ENCODE measurements around the gene ZBTB3.
"Not testable (repeated sequence)": the region's sequence is repeated elsewhere in the genome, so short reads cannot be mapped to it uniquely, and the experiment has no call there.

ZBTB3 gene

DNA sequence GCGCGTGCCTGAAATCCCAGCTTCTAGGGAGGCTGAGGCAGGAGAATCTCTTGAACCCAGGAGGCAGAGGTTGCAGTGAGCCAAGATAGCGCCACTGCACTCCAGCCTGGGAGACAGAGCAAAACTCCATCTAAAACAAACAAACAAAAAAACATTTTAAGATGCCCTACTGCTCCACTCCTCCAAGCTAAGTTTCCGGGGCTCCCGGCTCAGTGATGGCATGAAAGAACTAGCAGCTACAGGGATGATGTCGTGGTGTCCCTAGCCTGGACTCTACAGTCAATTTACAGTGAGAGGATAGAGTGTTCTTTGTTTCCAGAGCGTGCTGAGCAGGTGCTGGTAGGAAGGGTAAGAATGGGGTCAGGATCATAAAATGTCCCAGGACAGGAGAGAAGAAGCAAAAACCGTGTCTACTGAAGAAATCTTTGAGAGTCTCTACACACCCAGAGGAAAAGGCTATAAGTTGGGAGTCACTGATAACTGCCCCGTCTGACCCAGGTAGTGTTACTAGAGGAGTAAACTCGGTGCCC is 1.2 kb upstream of the ZBTB3 start:
- no peak for DNase-seq

DNA sequence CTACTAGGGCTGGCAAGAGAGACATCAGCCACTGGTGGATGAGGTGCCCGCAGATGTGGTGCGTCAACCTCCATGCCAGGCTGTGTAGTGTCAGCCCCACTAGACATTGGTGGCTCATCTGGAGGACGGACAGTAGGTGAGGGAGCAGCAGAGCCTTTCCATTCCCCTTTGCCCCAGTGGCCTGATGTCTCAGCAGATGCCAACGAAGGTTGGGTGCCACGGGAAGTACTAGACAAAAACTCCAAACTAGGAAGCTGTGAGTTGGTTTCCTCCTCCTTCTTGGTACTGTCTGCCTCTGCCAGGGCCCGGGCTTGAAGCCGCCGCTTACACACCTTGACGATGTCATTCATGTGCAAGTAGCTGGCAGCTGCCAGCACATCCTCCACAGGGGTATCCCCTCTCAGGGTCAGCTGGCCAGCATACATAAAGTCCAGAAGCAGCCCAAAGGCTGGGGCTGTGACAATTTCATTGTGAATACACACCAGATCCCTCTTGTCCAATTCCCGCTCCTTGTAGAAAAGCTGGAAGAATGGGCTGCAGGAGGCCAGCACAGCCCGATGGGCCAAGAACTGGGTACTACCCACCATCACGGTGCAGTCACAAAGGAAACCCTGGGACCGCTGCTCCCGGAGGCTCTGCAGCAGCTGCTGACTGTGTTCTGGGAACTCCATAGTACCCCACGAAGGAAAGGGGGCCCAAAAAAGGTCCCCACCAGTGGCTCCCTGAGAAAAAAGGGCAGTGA is 795 bp downstream of the ZBTB3 start:
- no peak for DNase-seq

DNA sequence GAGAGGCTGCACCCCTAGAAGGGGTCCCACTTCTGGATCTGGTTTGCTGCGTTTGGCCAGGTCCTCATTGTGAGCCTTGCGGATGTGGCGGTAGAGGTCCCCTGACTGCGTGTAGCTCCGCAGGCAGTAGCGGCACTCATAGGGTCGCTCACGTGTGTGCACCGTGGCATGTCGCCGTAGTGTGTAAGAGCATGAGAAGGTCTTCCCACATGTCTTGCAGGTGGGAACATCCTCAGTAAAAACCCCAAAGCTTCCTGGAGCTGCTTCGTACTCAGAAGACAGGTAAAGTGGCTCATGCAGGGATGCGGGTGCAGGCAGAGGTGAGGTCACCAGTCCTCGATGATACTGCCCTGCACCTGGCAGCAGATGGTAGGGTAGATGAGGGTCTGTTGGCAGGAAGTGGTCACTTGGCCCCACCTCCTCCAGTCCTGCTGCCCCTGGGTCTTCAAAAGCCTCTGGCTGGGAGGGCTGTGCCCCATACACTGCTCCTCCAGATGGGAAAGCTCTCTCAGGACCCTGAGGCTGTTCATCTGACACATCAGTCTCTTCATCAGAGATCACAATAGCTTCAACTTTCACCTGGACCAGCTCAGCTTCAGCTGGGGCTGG is 1.7 kb downstream of the ZBTB3 start:
- DNase-seq, result no peak

DNA sequence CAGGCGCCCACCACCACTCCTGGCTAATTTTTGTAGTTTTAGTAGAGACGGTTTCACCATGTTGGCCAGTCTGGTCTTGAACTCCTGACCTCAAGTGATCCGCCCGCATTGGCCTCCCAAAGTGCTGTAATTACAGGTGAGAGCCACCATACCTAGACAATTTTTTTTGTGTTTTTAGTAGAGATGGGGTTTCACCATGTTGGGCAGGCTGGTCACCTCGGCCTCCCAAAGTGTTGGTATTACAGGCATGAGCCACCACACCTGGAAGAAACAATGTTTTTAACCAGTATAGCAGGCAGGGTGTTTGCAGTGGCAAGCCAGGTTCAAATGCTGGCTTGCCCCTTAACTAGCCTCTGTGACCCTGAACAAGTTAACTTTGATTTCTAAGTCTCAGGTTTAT is 4.0 kb downstream of the ZBTB3 start:
- DNase-seq, result not testable (repeated sequence)

DNA sequence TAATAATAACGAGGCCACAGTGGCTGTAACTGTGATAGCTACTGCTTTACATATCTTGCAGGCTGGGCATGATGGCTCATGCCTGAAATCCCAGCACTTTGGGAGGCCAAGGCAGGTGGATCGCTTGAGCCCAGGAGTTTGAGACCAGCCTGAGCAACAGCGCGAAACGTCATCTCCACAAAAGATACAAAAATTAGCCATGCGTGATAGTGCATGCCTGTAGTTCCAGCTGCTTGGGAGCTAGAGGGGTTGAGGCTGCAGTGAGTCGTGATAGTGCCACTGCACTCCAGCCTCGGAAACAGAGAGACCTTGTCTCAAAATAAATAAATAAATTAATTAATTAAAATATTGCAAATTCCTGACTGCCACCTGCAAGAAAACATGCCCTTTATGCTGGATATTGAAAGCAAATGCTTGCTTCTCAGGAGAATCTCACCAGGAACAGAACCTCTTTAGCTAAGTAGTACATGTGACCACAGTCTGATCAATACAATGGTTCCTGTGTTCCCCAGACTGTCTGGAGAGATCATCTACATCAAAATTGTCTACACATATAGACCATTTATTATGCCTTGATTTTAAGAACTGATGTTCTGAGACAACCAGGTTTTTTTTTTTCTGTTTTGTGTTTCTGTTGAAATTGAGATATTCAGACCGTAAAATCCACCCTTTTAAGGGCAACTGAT is 6.3 kb downstream of the ZBTB3 start:
- no peak for DNase-seq

DNA sequence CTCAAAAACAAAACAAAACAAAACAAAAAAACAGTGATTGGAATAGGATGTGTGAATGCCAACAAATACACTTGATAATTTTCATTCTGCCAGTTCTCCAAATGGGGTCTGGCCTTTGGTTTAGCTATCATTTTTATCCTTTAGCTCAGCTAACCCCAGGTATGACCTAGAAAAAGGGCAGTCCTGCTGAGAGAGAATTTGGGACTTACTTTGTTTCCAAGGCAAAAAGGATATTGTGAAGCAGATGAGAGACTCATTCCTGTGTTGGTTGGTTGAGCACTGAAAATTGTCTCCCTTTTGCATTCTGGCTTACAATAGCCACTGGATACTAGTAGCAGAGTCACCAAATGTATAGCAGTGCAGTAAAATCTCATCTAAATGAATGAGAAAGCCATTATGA is 16.8 kb downstream of the ZBTB3 start:
- no peak for DNase-seq

DNA sequence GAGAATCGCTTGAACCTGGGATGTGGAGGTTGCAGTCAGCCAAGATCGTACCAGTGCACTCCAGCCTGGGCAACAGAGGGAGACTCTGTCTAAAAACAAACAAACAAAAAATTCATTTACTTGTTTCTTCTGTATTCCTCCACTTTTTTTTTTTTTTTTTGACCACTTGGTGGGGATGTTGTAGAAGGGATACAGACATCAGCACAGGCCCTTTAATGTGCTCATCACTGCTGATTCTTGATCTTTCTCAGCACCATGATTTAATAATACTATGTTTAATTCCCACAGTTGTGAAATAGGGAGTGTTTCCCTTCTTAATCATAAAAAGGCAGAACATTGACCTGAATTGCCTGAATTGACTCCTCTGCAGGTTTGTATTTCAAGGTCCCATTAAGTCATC is 21.1 kb downstream of the ZBTB3 start:
- no peak for DNase-seq

DNA sequence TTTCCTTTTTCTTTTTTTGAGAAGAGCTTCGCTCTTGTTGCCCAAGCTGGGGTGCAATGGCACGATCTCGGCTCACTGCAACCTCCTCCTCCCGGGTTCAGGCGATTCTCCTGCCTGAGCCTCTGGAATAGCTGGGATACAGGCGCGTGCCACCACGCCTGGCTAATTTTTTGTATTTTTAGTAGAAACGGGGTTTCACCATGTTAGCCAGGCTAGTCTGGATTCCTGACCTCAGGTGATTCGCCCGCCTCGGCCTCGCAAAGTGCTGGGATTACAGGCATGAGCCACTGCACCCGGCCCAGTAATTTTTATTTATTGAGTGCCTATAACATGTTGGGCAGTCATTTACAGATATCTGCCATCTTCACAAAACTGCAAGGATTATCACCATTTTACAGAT is 23.9 kb downstream of the ZBTB3 start:
- not testable (repeated sequence) for DNase-seq

DNA sequence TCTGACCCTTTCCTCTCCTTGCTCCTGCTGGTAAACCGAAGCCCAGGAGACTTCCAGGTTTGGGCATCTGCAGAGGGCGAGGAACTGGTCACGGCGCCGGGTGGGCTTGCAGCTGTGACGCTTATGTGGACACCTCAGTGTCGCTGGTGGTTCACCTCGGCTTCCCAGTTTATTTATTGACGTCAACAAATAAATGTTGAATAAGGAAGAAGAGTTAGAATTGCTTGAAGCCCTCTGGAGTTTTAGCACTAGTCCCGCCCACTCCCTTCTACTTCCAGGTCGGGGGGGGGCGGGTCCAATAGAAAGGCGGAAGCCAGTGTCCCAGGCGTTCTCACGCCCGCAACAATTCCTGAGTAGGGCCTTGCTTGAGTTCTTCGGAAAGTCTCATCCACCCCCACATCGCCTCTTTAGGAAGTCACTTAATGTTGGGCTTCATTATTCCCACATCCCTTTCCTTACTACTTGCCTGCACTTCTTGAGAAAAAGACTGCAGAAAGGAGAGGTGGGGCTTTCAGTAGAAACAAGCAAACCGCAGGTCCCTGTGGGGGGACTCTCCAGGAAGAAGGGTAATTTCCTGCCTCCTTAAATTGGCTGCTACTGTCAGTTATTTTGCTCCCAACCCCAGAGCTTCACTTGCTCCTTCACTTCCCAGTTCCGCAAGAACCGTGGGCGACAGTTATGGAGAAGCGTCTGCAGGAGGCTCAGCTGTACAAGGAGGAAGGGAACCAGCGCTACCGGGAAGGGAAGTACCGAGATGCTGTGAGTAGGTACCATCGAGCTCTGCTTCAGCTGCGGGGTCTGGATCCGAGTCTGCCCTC is 25.6 kb downstream of the ZBTB3 start, which contains the start of gene TTC9C:
TSS of gene TTC9C (plus strand) at position 316 of the 818 bp plus-strand sequence. CDS start at position 679, 363 bp downstream.
- DNase-seq, result peak; percentile 74

DNA sequence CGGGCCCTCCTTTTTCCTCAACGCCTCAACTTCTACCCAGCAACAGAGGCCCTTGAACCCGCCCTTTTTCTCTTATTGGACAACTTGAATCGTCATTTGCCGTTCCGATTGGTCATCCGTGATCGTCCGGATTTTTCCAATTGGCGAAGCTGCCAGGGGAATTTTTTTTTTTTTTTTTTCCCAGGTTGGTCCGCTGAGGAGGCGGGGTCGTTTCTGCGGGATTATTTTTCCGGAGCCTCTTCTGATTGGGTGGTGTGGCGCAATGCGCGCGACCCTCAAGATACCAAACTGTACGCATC is 26.1 kb downstream of the ZBTB3 start:
- DNase-seq, result peak; percentile 98

DNA sequence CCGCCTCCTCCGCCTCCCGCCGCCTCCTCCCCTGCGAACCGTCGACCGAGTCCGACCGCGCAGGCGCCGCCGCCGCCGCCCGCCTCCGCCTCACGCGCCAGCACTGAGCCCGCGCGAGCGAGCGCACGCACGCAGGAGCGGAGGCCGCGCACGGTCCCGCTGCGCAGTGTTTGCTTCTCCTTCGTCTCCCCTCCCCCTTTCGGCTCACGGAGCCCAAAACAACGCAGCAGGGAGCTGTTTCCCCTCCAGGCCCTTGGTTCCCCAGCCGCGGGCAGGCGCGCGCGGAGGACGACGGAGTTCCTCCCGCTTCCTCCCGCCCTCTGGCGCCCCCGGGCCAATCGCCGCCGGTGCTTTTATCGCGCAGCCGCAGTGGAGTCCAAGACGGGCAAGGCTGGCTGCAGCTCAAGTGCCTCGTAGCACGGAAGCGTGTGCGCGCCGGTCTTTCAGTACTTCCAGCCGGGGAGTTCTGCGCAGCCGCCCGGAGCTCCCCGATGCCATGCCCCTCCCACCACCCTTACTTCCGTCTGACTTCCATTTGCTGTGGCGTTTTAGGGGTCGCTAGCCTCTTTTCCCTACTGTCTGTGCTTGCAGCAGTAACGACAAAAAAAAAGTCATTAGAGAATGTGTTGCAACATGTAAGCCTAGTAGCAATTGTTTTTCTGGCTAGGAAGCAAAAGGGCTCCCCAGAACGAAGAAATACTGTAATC is 26.6 kb downstream of the ZBTB3 start, which contains the start of gene HNRNPUL2:
TSS of gene HNRNPUL2 (minus strand) at position 293 of the 707 bp plus-strand sequence. CDS start 301 bp downstream, outside the sequence.
- DNase-seq, result peak; percentile 99

DNA sequence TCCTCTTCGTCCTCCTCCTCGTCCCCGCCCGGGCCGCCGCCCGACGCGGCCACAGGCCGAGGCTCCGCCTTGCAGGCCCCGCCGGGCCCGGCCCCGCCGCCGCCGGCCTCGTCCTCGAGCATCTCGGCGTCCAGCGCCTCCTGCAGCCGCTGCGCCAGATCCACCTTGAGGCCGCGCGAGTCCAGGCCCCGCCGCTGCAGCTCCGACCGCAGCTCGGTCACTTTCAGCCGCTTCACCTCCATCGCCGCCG is 27.1 kb downstream of the ZBTB3 start:
- DNase-seq, result no peak

DNA sequence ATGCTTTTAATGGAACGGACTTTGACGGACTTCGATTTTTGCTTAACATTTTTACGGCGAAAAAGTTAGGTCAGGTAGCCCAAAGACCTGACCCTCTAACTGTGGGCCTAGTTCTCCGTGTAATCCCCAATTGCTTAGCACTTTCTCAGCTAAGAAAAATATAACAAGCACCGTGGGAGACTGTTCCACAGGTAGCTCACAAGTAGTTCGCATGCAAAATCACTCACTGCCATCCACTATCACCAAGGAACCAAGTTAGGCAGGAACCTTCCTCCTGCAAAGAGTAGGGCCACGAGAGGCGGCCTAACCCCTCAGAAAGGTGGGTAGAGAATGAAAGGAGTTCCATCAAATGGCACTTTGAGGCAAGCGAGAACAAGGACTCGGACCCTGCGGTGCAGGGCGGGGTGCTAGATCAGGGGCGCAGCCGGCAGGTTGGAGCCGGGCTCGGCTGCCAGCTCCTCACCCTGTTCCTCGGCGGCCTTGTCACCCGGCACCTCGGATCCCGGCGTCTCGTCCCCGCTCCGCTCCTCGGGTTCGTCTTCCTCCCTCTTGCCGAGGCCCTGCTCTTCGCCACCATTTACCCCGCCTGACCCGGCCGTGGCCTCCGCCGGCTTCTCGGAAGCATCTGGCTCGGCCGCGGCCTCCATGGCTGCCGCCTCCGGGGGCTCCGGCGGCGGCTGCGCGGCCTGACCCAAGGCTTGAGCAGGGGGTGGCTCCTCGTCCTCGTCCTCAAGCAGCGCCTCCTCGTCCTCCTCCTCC is 27.6 kb downstream of the ZBTB3 start:
- DNase-seq, result no peak

DNA sequence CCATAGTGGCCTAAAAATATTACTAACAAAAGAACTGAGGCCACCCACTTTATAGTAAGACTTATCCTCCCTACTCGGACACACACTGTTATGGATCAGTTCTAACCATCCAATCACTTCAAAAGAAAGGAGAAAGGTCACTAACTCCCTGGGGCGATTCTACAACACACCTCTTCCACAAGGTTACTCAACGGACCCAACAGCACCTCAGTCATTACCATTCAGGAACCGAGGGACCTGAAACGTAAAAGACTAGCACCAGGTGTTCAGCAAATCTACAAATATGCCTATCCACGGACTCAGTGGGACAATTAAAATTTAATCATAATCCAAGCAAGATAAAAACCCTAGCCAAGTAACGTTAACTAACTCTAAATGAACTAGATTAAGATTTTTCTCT is 28.3 kb downstream of the ZBTB3 start:
- no peak for DNase-seq

DNA sequence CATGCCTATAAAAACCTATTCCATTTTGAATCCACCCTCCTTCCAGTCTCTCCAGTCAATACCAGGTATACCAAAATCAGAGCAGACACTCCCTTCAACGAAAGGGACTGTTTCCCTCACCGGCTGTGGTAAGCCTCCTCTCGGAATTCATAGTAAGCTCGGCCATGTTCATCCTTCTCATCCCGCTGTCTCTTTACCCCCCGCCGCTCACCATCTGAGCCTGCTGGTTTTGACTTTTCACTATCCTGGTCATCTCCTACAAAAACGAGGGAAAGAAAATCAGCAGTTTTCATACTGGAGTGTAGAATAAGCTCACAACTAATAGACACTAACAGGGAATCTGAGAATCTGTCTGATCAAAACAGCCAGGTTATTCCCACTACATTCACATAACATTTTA is 29.8 kb downstream of the ZBTB3 start:
- no peak for DNase-seq

DNA sequence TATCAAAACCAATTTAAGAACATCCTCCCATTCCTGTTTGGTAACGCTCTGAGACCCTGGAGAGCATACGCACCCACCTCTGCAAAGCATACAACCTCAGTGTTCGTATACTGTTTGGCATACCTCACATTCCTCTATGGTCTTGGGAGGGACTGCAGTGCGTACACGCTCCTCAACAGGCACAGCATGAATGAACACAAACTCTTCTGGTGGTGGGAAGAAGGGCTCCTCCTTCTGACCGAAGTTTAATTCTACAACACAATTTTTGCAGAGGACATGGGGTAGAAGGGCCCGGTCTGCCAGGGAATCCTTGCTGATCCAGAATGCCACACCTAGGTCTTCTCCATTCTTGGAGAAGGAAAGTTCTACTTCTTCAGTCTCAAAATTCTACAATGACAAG is 32.0 kb downstream of the ZBTB3 start:
- DNase-seq, result no peak

DNA sequence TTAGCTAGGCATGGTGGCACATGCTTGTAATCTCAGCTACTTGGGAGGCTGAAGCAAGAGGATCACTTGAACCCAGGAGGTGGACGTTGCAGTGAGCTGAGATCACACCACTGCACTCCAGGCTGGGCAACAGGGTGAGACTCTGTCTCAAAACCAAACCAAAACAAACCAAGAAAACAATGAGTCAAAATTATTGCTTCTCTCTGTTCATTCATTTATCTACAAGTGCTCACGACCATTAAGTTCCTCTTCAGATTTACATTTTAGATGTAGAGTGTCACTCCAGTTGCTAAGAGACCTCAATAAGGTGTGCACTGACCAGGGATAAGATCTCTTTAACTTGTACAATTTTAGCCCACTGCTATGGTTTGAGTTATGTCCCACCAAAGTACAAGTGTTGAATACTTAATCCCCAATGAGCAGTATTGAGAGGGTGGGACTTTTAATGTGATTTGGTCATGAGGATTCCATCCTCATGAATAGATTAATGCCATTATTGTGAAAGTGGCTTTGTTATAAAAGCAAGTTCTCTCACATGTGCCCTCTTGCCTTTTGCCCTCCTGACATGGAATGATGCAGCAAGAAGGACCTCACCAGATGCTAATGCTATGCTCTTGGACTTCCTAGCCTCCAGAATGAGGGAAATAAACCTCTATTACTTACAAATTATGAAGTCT is 34.5 kb downstream of the ZBTB3 start:
- DNase-seq, result no peak

DNA sequence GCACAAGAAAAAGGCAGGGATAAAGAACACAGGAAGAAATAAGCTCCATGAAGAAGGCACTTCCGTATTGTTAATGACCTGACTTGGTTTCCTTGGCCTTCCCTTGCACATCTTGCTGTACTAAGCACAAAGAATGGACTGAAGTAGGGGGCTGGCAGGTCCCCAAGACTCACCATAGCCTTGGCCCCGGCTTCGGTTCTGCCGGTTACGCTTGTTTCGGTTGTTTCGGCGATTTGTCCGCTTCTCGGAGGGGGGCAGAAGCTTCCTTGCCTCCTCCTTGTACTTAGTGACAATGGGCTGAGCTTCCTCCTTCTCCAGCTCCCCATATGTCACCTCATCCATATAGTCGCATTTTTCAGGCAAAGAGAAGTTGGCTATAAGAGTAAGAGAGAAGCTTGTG is 37.1 kb downstream of the ZBTB3 start:
- DNase-seq, result no peak

DNA sequence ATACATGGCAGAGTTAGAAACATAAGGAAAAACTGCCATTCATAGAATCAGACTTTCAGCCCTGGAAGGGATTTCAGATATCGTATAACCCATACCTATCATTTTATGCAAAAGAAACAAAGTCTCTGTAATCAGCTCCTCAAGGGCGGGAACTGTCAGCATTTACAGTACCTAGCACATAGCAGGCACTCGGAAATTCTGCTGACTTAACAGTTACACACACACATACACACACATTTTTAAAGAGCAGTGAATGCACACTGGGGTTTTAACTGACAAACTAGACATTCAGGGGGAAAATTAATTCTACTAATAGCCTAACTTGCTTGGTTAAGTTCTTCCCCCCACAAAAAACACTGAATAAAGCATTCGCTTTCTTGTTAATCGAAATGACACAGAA is 37.8 kb downstream of the ZBTB3 start:
- DNase-seq, result no peak

DNA sequence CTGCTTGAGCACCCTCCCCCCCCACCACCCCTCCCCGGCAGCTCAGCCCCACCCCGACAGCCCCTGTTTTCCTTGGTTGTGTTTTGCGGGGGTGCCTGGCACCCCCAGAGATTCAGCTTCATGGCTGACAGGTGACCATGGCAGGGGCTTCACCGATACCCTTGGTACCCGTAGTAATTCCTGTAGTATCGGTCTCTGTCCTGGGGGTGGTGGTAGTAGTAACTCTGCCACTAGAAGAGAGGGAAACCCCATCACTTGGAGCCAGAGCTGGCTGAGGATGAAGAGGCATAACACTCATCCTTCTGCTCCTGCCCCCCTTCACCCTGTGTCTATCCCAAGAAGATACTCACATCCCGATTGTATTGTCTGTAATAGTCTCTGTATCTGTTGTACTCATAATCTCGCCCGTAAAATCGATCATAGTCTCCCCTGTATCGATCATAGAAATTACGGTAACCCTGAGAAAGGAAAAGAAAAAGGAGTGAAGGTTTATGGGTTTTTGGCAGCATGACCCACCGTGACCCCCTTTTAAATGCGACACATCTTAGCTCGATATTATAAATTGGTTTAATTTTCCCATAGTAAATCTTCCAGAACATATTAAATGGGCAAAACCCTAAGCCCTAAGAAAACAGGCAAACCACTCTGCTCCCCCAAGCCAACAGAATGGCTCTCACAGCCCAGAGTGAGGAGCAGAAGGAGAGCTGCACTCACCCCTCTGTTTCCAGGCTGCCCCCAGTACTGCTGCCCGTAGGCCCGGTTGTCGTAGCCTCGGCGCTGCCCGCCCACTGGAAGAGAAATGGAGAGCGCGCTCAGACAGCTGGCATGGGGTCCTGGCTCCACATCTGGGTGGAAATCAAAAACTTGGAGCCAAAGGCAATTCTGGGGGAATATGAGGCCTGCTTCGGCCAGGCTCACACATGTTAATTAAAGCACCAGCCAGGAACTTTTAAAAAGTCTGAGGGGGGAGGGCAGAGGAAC is 38.5 kb downstream of the ZBTB3 start:
- DNase-seq, result no peak

Data from NCI-H446 treated with DMSO at 0.1 percent for 48 hours (cell line).